ENCODE results near the gene PRR5L. TPM values are rescaled to one million over a fixed set of nuclear protein-coding genes. Genes with fewer than 3 reads are reported as not detected.
A peak's percentile ranks its signal among the peaks of the same experiment; 100 is the strongest.

PRR5L gene
- total RNA-seq, 1 donor from 2014 or later, result 122 TPM

DNA sequence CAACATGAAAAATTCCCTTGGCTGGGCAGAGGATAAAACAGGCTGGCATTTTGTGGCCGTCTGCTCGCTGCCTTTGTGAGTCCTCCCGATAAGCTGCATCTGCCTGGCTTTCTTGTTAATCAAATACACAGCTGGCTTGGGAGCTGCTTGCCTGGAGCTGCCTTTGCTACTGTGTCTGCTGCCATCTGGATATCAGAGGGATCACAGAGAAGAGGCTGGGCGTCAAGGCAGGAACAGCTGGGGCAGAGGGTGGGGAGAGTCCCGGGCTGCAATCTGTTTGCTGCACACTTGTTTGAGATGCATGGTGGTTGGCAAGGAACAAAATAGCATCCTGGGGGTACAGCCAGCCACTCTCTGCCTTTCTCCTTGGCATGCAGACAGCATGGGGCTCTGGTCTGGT lies 42.9 kb upstream of the PRR5L start:
- H3K27ac Mint-ChIP-seq (ENCODE audit: unreplicated experiment), result no peak overlapping the region
- no peak overlapping the region for H3K4me3 Mint-ChIP-seq (ENCODE audit: unreplicated experiment)
- H3K4me1 Mint-ChIP-seq (ENCODE audit: unreplicated experiment), result peaks cover 7% of the 10 kb centered on the region
- DNase-seq (ENCODE audit: low spot score), result no peak
- no peaks in the 10 kb centered on the region for H3K36me3 Mint-ChIP-seq (ENCODE audit: low read depth, unreplicated experiment)
- TF ChIP-seq, protein P1, sequence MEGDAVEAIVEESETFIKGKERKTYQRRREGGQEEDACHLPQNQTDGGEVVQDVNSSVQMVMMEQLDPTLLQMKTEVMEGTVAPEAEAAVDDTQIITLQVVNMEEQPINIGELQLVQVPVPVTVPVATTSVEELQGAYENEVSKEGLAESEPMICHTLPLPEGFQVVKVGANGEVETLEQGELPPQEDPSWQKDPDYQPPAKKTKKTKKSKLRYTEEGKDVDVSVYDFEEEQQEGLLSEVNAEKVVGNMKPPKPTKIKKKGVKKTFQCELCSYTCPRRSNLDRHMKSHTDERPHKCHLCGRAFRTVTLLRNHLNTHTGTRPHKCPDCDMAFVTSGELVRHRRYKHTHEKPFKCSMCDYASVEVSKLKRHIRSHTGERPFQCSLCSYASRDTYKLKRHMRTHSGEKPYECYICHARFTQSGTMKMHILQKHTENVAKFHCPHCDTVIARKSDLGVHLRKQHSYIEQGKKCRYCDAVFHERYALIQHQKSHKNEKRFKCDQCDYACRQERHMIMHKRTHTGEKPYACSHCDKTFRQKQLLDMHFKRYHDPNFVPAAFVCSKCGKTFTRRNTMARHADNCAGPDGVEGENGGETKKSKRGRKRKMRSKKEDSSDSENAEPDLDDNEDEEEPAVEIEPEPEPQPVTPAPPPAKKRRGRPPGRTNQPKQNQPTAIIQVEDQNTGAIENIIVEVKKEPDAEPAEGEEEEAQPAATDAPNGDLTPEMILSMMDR (IDR thresholded peaks at IDR 0.05; ENCODE audit: unreplicated experiment), result no peak
- peaks cover 7% of the 10 kb centered on the region for H3K27me3 Mint-ChIP-seq (ENCODE audit: unreplicated experiment)
- no peaks in the 10 kb centered on the region for H3K9me3 Mint-ChIP-seq (ENCODE audit: unreplicated experiment)

DNA sequence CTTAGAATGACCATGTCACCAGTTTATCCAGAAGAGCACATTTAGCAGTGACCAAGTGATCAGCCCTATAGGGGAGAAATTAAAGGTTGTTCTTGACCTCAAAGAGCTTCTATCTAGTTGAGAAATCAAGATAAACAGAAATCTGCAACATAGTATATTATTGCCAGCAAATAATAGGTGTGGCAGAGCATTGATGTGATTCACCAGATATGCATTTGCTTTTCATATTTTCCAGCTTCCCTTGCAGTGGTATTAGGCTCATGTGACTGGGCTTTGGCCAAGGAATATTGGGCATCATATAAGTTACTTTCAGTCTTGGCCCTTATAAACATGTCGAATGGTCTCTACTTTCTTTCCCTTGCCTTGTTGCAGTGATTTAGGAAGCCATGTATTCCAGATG lies 41.4 kb upstream of the PRR5L start:
- H3K4me1 Mint-ChIP-seq (ENCODE audit: unreplicated experiment), result peaks cover 5% of the 10 kb centered on the region

DNA sequence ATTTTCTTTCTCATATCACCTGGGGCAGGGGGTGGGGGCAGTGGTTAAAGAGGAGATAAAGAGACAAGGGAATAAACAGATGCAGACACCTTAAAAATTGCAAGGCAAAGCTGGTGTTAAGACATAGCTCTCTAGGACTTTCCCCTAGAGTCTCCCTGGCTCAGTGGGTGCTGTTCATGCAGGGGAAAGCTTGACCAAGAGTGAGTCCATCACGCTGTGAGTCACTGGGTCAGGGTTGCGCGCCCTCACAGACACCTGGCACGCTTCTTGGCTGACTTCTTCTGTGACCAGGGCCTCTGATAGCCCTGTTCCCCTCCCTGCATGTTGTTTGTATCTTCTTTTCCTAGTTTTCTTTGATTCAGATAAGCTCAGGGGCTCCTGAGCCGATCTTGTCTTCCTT lies 38.7 kb upstream of the PRR5L start:
- no peak overlapping the region for H3K4me3 Mint-ChIP-seq (ENCODE audit: unreplicated experiment)
- no peaks in the 10 kb centered on the region for H3K9me3 Mint-ChIP-seq (ENCODE audit: unreplicated experiment)
- H3K27ac Mint-ChIP-seq (ENCODE audit: unreplicated experiment), result no peak overlapping the region
- DNase-seq (ENCODE audit: low spot score), result no peak
- peaks cover 7% of the 10 kb centered on the region for H3K27me3 Mint-ChIP-seq (ENCODE audit: unreplicated experiment)
- TF ChIP-seq, protein P1 (IDR thresholded peaks at IDR 0.05; ENCODE audit: unreplicated experiment), result no peak
- H3K36me3 Mint-ChIP-seq (ENCODE audit: low read depth, unreplicated experiment), result no peaks in the 10 kb centered on the region
- H3K4me1 Mint-ChIP-seq (ENCODE audit: unreplicated experiment), result peaks cover 5% of the 10 kb centered on the region

More for the DNA sequence above, 41.4 kb upstream of the PRR5L start:
- TF ChIP-seq, protein P1 (IDR thresholded peaks at IDR 0.05; ENCODE audit: unreplicated experiment), result no peak
- Mint-ChIP-seq H3K9me3 (ENCODE audit: unreplicated experiment) (no peaks in the 10 kb centered on the region), H3K27ac (ENCODE audit: unreplicated experiment) (no peak overlapping the region), H3K4me3 (ENCODE audit: unreplicated experiment) (no peak overlapping the region), H3K27me3 (ENCODE audit: unreplicated experiment) (peaks cover 7% of the 10 kb centered on the region), H3K36me3 (ENCODE audit: low read depth, unreplicated experiment) (no peaks in the 10 kb centered on the region)
- DNase-seq (ENCODE audit: low spot score), result no peak

DNA sequence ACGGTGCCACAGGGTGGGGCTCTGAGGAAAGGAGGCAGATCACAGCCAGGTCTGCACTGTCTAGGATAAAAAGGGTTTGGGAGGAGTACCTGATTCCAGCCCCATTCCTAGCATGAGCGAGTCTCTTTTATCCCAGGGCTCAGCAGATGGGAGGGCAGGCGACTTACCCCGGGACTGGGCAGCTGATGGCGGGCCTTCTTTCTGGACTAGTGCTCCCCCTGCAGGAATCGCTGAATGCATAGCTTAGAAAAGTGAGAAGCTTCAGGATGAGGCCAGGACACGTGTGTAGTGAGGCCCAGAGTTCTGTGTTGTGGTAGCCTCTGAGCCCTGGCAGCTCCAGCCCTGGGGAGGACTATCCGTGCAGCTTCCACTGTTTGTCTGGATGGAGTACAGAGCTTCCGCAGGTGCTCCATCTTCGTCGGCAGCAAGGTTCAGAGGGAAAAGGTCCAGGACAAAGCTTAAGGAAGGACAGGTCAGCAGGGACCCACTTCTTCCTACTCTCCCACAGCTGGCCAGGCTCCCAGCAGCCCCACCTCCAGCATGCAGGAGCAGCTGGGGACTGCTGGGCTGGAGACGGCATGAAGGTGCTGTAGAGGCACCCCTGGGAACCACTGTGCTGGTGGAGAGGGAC lies 37.2 kb upstream of the PRR5L start:
- H3K27ac Mint-ChIP-seq (ENCODE audit: unreplicated experiment), result no peak overlapping the region
- H3K9me3 Mint-ChIP-seq (ENCODE audit: unreplicated experiment), result no peaks in the 10 kb centered on the region
- H3K27me3 Mint-ChIP-seq (ENCODE audit: unreplicated experiment), result peaks cover 7% of the 10 kb centered on the region
- no peak overlapping the region for H3K4me3 Mint-ChIP-seq (ENCODE audit: unreplicated experiment)
- peak; percentile 75 for DNase-seq (ENCODE audit: low spot score)
- H3K4me1 Mint-ChIP-seq (ENCODE audit: unreplicated experiment), result peaks cover 5% of the 10 kb centered on the region
- TF ChIP-seq, protein P1 (IDR thresholded peaks at IDR 0.05; ENCODE audit: unreplicated experiment), result peak; percentile 52
- H3K36me3 Mint-ChIP-seq (ENCODE audit: low read depth, unreplicated experiment), result no peaks in the 10 kb centered on the region

DNA sequence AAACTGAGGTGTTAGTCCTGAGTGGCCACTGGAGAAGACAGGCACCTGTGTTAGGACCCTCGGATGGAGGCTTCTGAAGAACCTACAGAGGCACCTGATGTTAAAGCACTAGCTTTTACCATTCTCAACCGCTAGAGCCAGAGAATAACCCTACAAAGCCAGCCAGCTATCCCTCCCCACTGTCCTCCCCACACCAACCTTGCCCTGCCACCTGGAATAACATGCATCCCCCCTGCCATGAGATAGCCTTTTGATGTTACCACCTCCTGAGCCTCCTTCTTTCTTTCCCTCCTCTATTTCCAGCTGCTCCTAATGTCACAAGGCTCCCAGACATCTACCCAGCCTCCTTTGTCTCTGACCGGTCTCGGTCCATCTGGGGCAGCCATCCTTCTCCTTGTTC lies 35.0 kb upstream of the PRR5L start:
- Mint-ChIP-seq H3K27ac (ENCODE audit: unreplicated experiment) (no peak overlapping the region), H3K4me3 (ENCODE audit: unreplicated experiment) (no peak overlapping the region)

More for the DNA sequence above, 35.0 kb upstream of the PRR5L start:
- DNase-seq (ENCODE audit: low spot score), result no peak
- no peaks in the 10 kb centered on the region for H3K36me3 Mint-ChIP-seq (ENCODE audit: low read depth, unreplicated experiment)
- TF ChIP-seq, protein P1 (IDR thresholded peaks at IDR 0.05; ENCODE audit: unreplicated experiment), result no peak
- no peaks in the 10 kb centered on the region for H3K9me3 Mint-ChIP-seq (ENCODE audit: unreplicated experiment)
- H3K4me1 Mint-ChIP-seq (ENCODE audit: unreplicated experiment), result peaks cover 5% of the 10 kb centered on the region
- peaks cover 10% of the 10 kb centered on the region for H3K27me3 Mint-ChIP-seq (ENCODE audit: unreplicated experiment)
